GOT3 (cell line): ENCODE results near the gene PRSS23.

Experiments used
- DNase-seq: peaks from one replicate; lab custom pipeline; 2025; ENCODE audit warnings: mixed read lengths; lab: John Stamatoyannopoulos, UW

PRSS23 gene

DNA sequence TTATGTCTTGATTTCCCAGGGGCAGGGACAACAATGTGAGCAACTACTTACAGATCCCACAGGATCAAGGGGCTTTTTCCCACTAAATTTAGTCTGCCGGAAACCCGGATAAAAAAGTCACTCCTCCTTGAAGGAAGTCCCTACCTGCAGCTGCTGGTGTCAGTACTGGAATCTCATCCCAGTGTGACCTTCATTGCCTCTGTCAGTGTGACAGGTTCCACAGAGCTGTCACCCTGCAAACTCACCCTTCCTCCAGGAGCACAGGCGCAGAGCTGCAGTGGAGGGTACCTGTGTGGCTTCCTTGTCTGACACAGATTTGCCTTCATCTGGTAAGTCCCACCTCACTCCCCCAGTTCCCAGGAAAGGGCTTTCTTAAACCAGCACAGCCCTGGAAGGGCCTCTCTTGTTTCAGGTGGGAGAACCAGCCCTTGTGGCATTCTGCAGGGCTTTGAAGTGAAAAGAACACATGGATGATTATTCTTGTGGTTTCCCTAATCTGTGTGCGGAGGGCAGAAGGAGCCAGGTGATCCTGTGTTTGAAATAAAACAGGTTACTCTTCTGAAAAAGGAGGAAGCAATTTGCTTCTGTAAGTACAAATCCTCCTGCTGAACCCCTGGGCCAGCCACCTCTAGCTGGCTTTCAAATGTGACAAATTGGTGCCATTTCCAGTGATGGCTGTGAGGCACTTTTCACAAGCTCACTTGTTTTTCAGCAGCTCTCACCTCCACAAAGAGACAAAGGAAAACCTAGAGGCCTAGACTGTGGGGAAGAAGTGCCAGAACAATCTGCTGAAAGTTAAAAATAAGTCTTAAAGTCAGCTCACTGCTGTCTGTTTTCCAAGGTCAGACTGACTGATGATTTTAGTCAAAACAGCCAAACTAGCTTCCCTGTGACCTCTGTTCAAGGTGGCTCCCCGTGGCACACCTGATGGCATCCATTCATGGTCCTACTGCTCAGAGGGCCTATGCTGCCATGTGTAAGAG is 9.2 kb upstream of the PRSS23 start:
- DNase-seq, result no peak

DNA sequence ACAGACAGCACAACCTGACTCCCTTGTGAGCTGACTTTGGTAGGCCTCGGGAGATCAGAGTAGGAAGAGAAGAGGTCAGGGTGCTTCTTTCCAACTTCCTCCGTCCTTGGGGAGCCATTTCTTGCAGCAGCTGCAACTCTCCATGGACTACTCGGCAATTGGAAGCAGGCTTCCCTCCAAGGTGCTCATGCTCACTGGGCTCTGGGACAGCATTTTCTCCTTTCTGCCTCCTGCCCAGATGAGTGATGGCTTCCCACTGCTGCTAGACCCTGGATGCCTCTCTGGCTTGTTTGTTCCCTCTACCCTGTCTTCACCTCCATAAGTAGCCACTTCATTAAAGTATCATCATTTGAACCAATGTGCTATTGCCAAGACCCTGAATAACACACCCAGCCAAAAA is 8.2 kb upstream of the PRSS23 start:
- no peak for DNase-seq

DNA sequence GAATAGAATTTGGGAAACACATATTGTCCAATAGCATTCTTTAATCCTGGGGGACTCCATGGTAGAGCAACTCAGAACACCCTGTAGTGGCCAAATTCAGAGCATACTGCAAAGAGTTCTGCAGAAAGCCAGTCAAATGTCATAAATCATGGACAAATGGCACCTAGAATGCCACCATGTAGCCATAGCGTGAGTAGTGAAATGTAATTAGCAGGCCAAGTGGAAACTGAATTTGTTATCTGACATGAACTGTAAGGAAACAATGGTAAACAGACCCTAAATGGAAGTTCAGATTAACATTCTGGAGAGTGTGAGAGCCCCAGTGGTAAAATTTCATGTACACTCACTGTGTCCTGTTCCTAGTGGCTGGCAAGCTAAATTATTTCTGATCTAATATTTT is 7.0 kb upstream of the PRSS23 start:
- DNase-seq, result no peak

DNA sequence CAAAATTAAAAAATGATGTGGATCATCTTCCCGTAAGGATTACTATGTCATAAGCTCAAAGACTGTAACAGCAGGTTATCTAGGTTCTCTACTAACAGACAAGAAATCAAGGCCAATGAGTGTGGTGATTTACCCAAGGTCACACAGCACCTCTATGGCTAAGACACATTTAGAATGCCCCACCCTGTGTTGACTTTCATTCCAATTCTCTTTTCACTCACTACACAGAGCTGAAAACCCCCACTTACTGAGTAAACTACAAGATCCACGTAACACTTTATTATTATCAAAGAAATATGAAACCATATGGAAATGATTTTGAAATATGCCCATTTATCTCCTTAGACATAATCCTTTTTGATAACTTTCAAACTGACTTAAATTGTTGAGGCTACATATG is 4.8 kb upstream of the PRSS23 start:
- DNase-seq, result no peak

DNA sequence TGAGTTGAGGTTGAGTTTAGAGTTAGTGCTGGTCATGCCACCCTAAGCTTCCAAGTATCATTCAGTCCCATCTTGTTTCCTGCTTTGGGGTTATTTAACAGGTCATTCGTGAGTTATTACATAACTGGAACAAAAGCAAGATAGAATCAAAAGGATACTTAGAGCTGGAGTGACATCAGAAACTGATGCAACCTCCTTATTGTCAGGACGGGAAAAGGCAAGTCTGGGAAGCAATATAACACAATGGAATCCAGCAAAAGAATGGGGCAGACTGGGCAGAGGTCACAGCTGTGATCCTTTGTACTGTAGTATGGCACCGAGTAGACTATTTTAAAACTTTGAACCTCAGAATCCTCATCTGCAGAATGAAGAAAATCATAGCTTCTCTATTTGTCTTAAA is 4.4 kb upstream of the PRSS23 start:
- DNase-seq, result no peak

DNA sequence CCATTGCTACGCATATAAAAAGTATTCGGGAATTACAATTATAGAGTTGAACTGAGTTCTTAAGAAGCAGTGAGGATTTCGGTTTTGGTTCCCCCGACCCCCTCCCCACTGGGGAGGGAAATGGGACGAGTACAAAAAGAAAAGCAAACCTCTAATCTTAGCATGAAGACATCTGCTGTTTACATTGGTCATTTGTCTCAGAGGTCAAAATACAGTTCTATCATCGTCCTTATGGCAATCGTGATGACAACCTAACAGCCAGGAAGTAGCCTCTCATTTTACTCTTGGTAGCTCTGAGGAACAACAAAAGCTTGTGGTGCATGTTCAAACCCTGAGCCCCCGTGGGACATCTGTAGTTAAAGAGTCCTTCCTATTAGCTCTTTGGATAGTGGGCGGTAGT is 3.2 kb upstream of the PRSS23 start:
- no peak for DNase-seq

DNA sequence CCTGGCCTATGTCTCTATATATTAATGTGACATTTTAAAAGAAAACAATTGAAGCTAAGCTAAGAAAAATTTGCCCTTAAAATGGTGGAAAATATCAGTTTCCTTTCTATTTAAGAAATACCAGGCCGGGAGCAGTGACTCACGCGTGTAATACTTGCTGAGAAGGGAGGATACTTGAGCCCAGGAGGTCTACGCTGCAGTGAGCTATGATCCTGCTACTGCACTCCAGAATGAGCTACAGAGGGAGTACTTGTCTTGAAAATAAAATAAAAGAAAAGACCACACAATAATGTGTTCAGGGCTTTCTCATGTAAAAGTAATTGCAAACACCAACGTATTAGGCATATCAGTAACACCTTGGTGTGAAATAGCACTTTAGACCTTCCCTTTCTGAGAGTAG is 1.4 kb upstream of the PRSS23 start:
- no peak for DNase-seq

DNA sequence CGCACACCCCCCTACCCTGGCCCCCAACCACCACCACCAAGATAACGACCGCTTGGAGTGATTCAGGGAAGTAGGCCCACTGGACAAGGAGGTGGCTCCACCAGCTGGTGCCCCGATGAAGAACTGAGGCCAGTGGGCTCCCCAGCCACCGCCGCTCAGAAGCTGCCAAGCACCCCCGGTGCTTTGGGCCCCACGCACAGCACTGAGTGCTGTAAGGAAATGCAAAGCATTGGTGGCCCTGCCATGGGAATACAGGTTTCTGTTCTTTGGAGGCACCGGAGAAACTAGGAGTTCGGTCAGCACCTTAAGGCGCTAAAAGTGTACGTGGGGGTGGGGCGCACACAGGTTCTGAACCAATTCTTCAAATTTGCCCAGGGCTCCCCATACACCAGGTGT is 664 bp upstream of the PRSS23 start:
- no peak for DNase-seq

DNA sequence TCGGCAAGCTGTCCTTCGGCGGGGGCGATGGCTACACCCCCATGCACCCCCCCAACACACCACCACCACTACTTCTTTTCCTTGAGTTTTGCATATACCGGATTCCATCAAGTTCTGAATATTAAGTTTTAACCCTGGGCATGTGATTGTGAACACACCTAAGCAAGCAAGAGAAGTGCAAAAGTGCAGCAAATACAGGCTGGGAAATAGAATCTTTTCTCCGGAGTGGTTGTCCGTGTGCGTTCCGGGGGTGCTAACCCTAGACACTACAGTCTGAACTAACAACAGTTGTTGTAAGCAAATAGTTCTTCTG is 574 bp downstream of the PRSS23 start:
- no peak for DNase-seq

DNA sequence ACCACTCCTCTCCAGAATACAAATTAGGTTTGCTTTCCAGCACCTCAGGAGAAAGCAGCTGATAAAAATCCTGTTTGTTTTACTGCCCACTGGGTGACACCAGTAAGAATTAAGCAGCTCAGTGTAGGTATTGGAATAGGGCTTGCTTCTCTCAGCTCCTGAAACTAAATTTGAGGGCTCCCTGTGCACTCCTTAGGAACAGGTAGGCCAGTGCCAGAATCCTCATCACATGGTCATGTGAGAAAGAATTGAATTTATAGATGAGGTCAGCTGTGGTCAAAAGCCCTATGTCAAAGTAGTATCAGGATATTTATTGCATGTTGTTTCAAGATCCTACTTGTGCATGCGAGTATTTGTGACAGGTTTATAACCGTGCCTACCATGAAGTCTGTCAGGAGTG is 1.0 kb downstream of the PRSS23 start:
- DNase-seq, result no peak

DNA sequence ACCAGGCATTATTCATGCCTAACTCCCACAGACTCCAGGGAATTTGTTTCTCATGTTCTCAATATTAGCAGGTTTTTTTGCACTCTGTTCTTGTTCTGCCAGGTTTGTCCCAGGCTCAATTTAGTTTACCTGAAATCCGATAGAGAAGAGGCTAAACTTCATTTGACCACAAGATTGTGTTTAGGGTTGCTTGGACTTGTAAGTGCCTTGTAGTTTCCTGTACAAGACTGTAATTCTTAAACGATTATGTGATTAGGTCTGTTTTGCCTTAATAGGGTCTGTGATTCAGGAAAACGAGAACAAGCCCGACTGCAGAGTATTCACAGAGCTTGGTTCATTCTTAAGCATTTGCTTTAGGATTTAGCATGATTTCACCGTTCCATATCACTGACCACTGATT is 1.8 kb downstream of the PRSS23 start:
- no peak for DNase-seq

DNA sequence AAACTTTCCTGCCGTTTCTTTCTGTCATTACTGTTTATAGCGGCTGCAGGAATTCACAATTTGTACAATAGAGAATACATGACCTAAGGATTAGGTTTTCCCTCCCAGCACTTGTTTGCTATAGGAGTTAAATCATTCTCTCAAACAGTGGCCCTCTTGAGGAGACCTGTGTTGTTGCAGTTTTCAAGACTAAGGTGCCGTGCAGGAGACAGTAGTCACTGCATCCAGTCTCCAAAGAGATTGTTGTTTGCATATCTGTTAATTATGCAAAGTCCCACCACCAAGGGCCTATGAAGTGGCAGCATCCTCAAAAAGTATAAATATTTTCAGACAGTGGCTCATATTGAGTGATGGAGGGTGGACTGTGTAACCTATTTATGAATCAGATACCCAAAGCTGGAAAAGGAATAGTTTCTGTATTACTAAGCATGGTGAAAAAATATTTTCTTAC is 2.3 kb downstream of the PRSS23 start:
- DNase-seq, result no peak

DNA sequence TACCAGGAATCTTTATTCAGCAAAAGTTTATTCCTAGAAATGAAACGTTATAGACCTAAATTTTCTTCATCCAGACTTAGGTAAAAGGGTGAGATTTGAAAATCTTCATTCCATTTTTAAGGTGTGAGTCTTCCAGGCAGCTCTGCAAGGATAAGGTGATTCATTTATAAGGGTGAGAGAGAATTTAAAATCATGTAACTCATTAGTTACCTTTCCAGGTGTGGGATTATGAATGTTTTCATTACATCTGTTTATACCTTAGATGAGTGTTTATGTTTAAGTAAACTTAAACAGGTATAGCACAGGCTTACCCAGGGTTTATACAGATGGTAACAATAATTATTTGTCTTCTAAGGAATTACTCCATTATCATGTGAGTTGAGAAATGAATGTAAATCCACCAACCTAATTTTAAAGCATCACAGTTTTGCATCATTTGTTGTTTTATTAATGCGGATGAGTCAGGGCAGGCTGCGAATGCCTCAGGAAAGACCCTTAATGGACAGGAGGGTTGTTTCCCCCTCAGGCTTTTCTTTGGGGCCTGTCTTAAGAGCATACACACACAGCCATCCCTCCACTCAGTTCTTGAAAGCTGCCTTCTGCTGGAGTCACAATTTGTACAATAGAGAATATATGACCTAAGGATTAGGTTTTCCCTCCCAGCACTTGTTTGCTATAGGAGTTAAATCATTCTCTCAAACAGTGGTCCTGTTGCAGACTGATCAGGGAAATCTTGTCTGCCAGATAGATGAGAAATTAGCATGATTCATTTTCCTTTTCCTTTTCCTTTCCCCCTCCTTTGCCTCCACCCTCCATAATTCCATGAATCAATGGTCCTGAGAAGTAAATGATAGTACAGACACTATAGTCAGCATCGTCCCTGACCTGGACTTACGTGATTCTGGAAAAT is 3.0 kb downstream of the PRSS23 start:
- no peak for DNase-seq

DNA sequence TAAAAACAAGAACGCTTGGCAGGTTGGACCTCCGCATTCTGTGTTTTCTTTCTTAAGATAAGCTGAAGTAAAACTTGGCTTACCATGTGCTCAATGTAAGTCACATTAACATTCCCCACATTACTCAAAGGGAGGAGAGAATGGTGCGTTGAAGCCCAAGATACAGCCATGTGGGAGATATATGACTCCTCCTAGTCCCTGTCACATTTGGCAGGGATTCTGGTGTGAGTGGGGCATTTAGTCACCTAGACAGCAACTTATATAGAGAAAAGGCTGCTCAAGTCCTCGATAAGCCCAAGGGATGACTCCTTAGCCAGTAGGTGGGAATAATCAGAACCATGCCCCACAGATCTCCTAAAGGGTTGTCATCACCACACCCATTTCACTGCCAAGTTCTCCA is 4.6 kb downstream of the PRSS23 start:
- no peak for DNase-seq

DNA sequence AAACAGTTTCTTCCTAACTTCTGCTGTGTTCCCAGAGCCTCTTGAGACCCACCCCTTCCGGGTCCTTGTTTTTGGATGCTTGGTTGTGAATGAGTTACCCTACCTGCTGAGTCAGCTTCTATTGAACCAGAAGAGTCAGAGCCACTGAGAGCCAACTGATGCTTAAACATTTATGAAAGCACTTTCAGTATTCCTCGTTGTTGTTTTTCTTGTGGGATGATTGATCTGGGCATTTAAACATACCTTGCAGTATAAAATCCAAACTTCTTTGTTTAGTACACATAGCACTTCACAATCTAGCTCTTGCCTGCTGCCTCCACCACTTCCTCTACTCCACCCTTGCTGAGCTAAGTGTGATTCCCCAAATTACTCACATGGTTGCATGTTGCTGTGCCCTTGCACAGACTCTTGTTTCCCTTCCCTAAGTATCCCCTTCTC is 5.5 kb downstream of the PRSS23 start:
- DNase-seq, result no peak

DNA sequence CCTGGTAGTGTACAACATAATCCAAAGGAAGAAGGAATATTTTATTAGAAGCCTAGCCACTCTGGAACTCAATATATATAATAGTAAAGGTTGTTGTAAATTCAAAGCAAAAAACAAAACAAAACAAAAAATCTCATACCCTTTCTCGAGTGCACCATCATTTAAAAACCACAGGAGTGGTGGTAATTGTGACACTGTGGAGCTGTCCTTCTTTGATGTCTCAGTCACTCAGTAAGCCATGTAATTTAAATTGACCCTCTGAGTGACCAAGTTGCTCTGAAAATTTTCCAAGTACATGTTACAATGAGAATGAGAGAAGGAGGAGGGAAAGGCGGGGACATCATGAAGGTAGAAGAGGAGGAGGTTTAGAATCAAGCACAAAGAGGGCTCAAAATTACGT is 6.6 kb downstream of the PRSS23 start:
- no peak for DNase-seq

DNA sequence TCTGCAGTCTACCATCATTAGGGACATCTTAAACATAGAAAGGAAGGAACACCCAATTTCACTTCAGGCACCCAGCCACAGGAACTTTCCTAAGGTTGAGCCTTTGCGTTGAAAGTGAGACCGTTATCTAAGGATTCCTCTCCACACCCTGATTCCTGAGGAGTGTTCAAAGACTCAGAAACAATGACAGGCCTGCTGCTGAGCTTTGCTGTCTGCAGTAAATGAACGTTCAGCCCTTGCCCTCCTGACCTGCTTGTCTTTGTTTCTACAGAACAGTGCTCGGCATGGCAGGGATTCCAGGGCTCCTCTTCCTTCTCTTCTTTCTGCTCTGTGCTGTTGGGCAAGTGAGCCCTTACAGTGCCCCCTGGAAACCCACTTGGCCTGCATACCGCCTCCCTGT is 7.0 kb downstream of the PRSS23 start:
- no peak for DNase-seq

DNA sequence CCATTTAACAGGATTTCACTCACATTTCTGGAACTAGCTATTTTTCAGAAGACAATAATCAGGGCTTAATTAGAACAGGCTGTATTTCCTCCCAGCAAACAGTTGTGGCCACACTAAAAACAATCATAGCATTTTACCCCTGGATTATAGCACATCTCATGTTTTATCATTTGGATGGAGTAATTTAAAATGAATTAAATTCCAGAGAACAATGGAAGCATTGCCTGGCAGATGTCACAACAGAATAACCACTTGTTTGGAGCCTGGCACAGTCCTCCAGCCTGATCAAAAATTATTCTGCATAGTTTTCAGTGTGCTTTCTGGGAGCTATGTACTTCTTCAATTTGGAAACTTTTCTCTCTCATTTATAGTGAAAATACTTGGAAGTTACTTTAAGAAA is 9.2 kb downstream of the PRSS23 start:
- no peak for DNase-seq

DNA sequence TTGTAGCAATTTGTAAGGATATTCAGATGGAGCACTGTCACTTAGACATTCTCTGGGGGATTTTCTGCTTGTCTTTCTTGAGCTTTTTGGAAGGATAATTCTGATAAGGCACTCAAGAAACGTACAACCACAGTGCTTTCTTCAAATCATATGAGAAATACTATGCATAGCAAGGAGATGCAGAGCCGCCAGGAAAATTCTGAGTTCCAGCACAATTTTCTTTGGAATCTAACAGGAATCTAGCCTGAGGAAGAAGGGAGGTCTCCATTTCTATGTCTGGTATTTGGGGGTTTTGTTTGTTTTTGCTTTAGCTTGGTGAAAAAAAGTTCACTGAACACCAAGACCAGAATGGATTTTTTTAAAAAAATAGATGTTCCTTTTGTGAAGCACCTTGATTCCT is 9.9 kb downstream of the PRSS23 start:
- no peak for DNase-seq

DNA sequence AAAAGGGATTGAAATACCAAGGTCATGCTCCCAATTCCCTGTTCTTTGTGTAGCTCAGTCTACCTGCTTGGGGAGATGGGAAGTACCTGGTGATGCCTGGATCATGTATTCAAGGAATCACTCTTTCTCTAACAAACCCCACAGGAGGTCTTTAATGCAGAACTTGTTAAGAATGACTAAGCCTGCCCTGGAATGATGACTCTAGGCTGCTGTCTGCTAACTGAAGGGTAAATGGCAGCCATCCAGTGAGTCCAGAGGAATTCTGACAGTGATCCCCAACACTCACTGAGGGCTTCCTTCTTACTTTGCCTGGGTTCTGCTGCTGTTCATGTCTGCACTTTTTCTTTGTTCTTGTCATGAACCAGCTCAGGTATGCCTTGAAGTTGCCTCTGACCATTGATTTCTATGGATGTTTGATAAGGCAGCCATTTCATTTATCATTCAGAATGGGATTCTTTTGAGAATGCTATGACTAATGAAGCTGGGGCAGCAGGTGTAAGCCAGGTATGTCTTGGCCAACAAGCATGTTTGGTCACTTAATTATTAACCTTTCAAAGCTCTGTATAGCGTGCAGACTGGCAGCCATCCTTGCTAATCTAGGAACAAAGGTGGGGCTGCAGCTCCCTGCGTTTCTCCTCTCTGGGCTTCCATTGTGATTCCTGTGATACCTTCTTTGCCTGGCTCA is 11.4 kb downstream of the PRSS23 start:
- no peak for DNase-seq

DNA sequence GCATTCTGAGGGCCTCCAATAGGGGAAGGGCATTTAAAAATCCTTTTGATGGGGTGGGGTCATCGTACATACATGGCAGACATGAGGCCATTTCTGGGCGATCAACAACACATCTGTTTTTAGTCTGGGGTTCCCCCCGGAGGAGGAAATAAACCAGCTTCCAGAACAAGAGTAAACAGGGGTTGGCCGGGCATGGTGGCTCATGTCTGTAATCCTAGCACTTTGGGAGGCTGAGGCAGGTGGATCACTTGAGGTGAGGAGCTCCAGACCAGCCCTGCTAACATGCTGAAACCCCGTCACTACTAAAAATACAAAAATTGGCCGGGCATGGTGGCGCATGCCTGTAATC is 12.0 kb downstream of the PRSS23 start:
- DNase-seq, result no peak

DNA sequence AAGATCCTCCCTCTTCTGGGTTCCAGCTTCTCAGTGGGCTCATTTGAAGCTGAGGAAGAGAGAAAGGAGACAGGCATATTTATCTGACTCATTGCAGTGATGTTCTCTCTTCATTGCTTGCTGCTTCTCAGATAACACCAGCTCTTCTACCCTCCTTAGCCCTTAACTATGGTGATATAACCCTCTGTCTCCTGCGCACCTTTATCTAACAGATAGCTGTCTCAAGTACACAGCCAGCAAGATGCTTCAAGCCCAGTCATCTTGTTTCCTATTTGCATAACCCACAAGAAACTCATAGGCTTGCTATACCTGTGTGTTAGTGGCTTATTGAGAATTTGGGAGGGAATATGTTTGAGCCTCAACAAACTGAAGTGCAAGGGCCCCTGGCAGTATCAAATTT is 12.6 kb downstream of the PRSS23 start:
- DNase-seq, result no peak

DNA sequence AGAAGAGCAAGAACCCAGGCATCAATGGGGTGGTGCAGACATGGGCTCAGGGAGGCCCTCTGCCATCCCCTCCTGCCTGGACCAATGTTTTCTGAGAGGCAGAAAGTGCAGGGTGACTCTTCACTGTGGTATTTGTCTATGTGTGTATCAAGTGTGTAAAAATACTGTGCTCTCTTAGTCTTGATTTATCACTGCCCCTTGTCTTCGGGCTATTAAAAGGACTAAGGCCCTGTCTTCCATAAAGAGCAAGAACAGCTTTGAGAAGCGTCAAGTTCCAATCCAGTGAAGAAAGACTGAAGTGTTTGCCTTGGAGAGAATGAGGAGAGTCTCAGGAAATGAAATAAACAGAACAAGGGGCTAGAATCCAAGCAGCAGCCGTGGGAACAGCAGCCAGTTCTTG is 14.4 kb downstream of the PRSS23 start:
- DNase-seq, result no peak
